H9 (cell line): ENCODE results near the gene DNAH8. TPM values are rescaled to one million over a fixed set of nuclear protein-coding genes. Genes with fewer than 3 reads are reported as not detected.

ENCODE experiments used
- DNase-seq: peaks from one replicate; pipeline ENCODE4 v3.0.0-alpha.2; 2017
- H2AFZ ChIP-seq: one replicate; pipeline ENCODE4 v1.6.1; 2013; ENCODE audit warnings: mild to moderate bottlenecking, low read length, control low read depth, moderate library complexity
- H2AK5ac ChIP-seq: 2 replicates; pipeline ENCODE4 v1.6.1; 2013; ENCODE audit warnings: low read length, control low read depth, mixed read lengths; ENCODE audit not compliant: insufficient read length
- H2BK120ac ChIP-seq: one replicate; pipeline ENCODE4 v1.6.1; 2013; ENCODE audit warnings: low read depth, mild to moderate bottlenecking, low read length, control low read depth, inconsistent platforms; ENCODE audit not compliant: poor library complexity, severe bottlenecking
- H2BK12ac ChIP-seq: 2 replicates; pipeline ENCODE4 v1.6.1; 2013; ENCODE audit warnings: low read length, control low read depth, mixed read lengths, low read depth; ENCODE audit not compliant: insufficient read length
- H2BK15ac ChIP-seq: 2 replicates; pipeline ENCODE4 v1.6.1; 2013; ENCODE audit warnings: low read depth, low read length, control low read depth
- H2BK20ac ChIP-seq: one replicate; pipeline ENCODE4 v1.6.1; 2013; ENCODE audit warnings: low read depth, mild to moderate bottlenecking, low read length, control low read depth, inconsistent platforms; ENCODE audit not compliant: poor library complexity, severe bottlenecking
- H2BK5ac ChIP-seq: 2 replicates; pipeline ENCODE4 v1.6.1; 2013; ENCODE audit warnings: low read length, control low read depth, mixed read lengths; ENCODE audit not compliant: insufficient read length
- H3K14ac ChIP-seq: 2 replicates; pipeline ENCODE4 v1.6.1; 2013; ENCODE audit warnings: low read length, control low read depth; ENCODE audit not compliant: insufficient read depth
- H3K18ac ChIP-seq: 2 replicates; pipeline ENCODE4 v1.6.1; 2013; ENCODE audit warnings: low read depth, mild to moderate bottlenecking, mixed read lengths, low read length, control low read depth; ENCODE audit not compliant: insufficient read length
- H3K23ac ChIP-seq: 2 replicates; pipeline ENCODE4 v1.6.1; 2013; ENCODE audit warnings: low read length, control low read depth, mixed read lengths, low read depth; ENCODE audit not compliant: insufficient read length
- H3K23me2 ChIP-seq: 2 replicates; pipeline ENCODE4 v1.6.1; 2013; ENCODE audit warnings: low read depth, mild to moderate bottlenecking, mixed read lengths, low read length, control low read depth; ENCODE audit not compliant: insufficient read length, poor library complexity, severe bottlenecking
- H3K27ac ChIP-seq: 2 replicates; pipeline ENCODE4 v1.5.1; 2013; ENCODE audit warnings: low read length, control low read depth, mixed read lengths, low read depth; ENCODE audit not compliant: insufficient read length
- H3K27me3 ChIP-seq: 2 replicates; pipeline ENCODE4 v1.6.1; 2013; ENCODE audit warnings: low read length, control low read depth, inconsistent platforms; ENCODE audit not compliant: insufficient read depth
- H3K4ac ChIP-seq: 2 replicates; pipeline ENCODE4 v1.6.1; 2013; ENCODE audit warnings: low read depth, mild to moderate bottlenecking, control low read depth, inconsistent platforms, low read length, moderate library complexity
- H3K4me1 ChIP-seq: 2 replicates; pipeline ENCODE4 v1.6.1; 2013; ENCODE audit warnings: low read length, control low read depth, inconsistent platforms; ENCODE audit not compliant: insufficient read depth
- H3K4me2 ChIP-seq: 2 replicates; pipeline ENCODE4 v1.6.1; 2013; ENCODE audit warnings: low read length, control low read depth, mixed read lengths; ENCODE audit not compliant: insufficient read length, insufficient read depth
- H3K56ac ChIP-seq: 2 replicates; pipeline ENCODE4 v1.6.1; 2013; ENCODE audit warnings: low read depth, mild to moderate bottlenecking, mixed read lengths, low read length, control low read depth; ENCODE audit not compliant: insufficient read length
- H3K79me1 ChIP-seq: 2 replicates; pipeline ENCODE4 v1.6.1; 2013; ENCODE audit warnings: low read depth, mild to moderate bottlenecking, moderate library complexity, low read length, control low read depth, inconsistent platforms; ENCODE audit not compliant: insufficient read depth, poor library complexity, severe bottlenecking
- H3K79me2 ChIP-seq: 2 replicates; pipeline ENCODE4 v1.6.1; 2013; ENCODE audit warnings: low read length, control low read depth, inconsistent platforms; ENCODE audit not compliant: insufficient read depth
- H3K9ac ChIP-seq: 2 replicates; pipeline ENCODE4 v1.6.1; 2013; ENCODE audit warnings: low read length, control low read depth, mixed read lengths; ENCODE audit not compliant: insufficient read length; ENCODE audit errors: extremely low read depth
- H3K9me3 ChIP-seq: one replicate; pipeline ENCODE4 v1.6.1; 2013; ENCODE audit warnings: low read depth, low read length, inconsistent platforms; ENCODE audit not compliant: control insufficient read depth
- H3T11ph ChIP-seq: one replicate; pipeline ENCODE4 v1.6.1; 2013; ENCODE audit warnings: mild to moderate bottlenecking, low read length, control low read depth, inconsistent platforms
- H4K20me1 ChIP-seq: one replicate; pipeline ENCODE4 v1.6.1; 2013; ENCODE audit not compliant: control insufficient read depth, insufficient read length, insufficient read depth
- H4K5ac ChIP-seq: 2 replicates; pipeline ENCODE4 v1.6.1; 2013; ENCODE audit warnings: low read depth, mild to moderate bottlenecking, mixed read lengths, low read length, control low read depth; ENCODE audit not compliant: insufficient read length
- H4K8ac ChIP-seq: replicated peaks from 2 replicates; pipeline ENCODE4 v1.6.1; 2013; ENCODE audit warnings: low read length, control low read depth, mixed read lengths, low read depth; ENCODE audit not compliant: insufficient read length
- H4K91ac ChIP-seq: 2 replicates; pipeline ENCODE4 v1.6.1; 2013; ENCODE audit warnings: low read depth, mild to moderate bottlenecking, moderate library complexity, mixed read lengths, low read length, control low read depth; ENCODE audit not compliant: insufficient read length
- H3K27ac Mint-ChIP-seq, 3 experiments: 2 replicates in 2 of 3; 3 replicates in 1 of 3; pipeline ENCODE4 v1.8.0; 2020 to 2021; ENCODE audit warnings: mixed read lengths in 3 of 3, mild to moderate bottlenecking in 1 of 3, moderate library complexity in 1 of 3
- H3K27me3 Mint-ChIP-seq: 2 replicates; pipeline ENCODE4 v1.8.0; 2021; ENCODE audit warnings: low read depth, mild to moderate bottlenecking, moderate library complexity, mixed read lengths
- H3K36me3 Mint-ChIP-seq, 3 experiments: 2 replicates in 2 of 3; 3 replicates in 1 of 3; pipeline ENCODE4 v1.8.0; 2020 to 2021; ENCODE audit warnings: low read depth in 3 of 3, mixed read lengths in 3 of 3; ENCODE audit not compliant: insufficient read depth in 1 of 3
- H3K4me1 Mint-ChIP-seq, 2 experiments: 2 replicates each; pipeline ENCODE4 v1.8.0; 2020; ENCODE audit warnings: mixed read lengths in 2 of 2
- H3K4me3 Mint-ChIP-seq, 2 experiments: 2 replicates in 1 of 2; 3 replicates in 1 of 2; pipeline ENCODE4 v1.8.0; 2020 to 2021; ENCODE audit warnings: mild to moderate bottlenecking in 2 of 2, mixed read lengths in 2 of 2, moderate library complexity in 1 of 2
- H3K9me3 Mint-ChIP-seq, 2 experiments: 2 replicates in 1 of 2; 3 replicates in 1 of 2; pipeline ENCODE4 v1.8.0; 2020; ENCODE audit warnings: mild to moderate bottlenecking in 2 of 2, mixed read lengths in 2 of 2, moderate library complexity in 1 of 2
- CTCF ChIP-seq: fragments of 200-600 bp; sonication (generic); conservative IDR thresholded peaks from 3 replicates; pipeline ENCODE4 v1.8.0; 2021; ENCODE audit warnings: antibody characterized with exemption, mild to moderate bottlenecking
- WGBS: extraction: QIAGEN DNeasy Blood & Tissue Kit; methylation state at CpG from one replicate; pipeline ENCODE4 v1.1.7; 2013; ENCODE audit warnings: missing lambda C conversion rate, low lambda C conversion rate, mixed read lengths; ENCODE audit not compliant: insufficient read length; ENCODE audit errors: extremely low coverage; 5-methylcytosine and 5-hydroxymethylcytosine counted together
- total RNA-seq: library from RNA; stranded (reverse); gene quantifications from 2 replicates; pipeline ENCODE4 v1.2.1, GENCODE V29; 2021

The DNAH8 gene
- total RNA-seq, 1 experiment from 2014 or later = not detected

- Mint-ChIP-seq H3K27ac (peak overlapping the region in 1 of 3 experiments; percentile 27; a peak in 1 of 7 replicates), H3K4me3 (no peak overlapping the region), H3K9me3 (peaks cover 7 to 8% of the 10 kb centered on the region in 2 experiments), H3K4me1 (peaks cover 9 to 10% of the 10 kb centered on the region in 2 experiments; a peak in 1 of 4 replicates), H3K36me3 (peaks cover 25 to 36% (median 36%) of the 10 kb centered on the region in 3 experiments), H3K27me3 (no peaks in the 10 kb centered on the region)
- H3K79me2 ChIP-seq = peaks cover 16% of the 10 kb centered on the region; the same call in 1 of the 2 replicates
- no peaks in the 10 kb centered on the region; the same call in 1 of the 2 replicates for H3K4me1 ChIP-seq
- DNase-seq = no peak
- H3K4me2 ChIP-seq = no peak overlapping the region
- H3K56ac ChIP-seq = no peak overlapping the region
- H2BK12ac ChIP-seq = no peak overlapping the region
- H4K8ac ChIP-seq = no peak overlapping the region
- no peaks in the 10 kb centered on the region for H3K9me3 ChIP-seq
- no peak overlapping the region for H4K5ac ChIP-seq
- no peaks in the 10 kb centered on the region for H3K23me2 ChIP-seq
- no peak overlapping the region for H2BK20ac ChIP-seq
- H3K18ac ChIP-seq = no peak overlapping the region
- H3K23ac ChIP-seq = no peak overlapping the region
- no peak overlapping the region for H3K27ac ChIP-seq
- no CpG with 5 or more reads among the region's 2 CpGs for WGBS
- no peak overlapping the region for H2BK15ac ChIP-seq
- H4K91ac ChIP-seq = no peak overlapping the region
- no peak overlapping the region for H2BK120ac ChIP-seq
- H2BK5ac ChIP-seq = no peak overlapping the region
- no peak overlapping the region for H3T11ph ChIP-seq
- H2AK5ac ChIP-seq = no peak overlapping the region
- peaks cover 9% of the 10 kb centered on the region for H3K79me1 ChIP-seq
- H2AFZ ChIP-seq = no peak overlapping the region
- TF ChIP-seq CTCF = no peak
- H3K14ac ChIP-seq = no peak overlapping the region
- no peaks in the 10 kb centered on the region for H3K27me3 ChIP-seq
- no peak overlapping the region for H3K9ac ChIP-seq
- H3K4ac ChIP-seq = no peak overlapping the region
- no peaks in the 10 kb centered on the region for H4K20me1 ChIP-seq
Measured at GRCh38 chr6:38695227-38695900, 19.7 kb upstream of the DNAH8 start.
